ENCODE data around the gene ATP1A4. TPM values are rescaled to one million over a fixed set of nuclear protein-coding genes. Genes with fewer than 3 reads are reported as not detected.

Gene ATP1A4
- total RNA-seq, 1 experiment from 2014 or later: not detected

- in situ Hi-C loops (cut with HindIII; ENCODE audit: low pct_unique_long_range_greater_than_20kb, low sequenced_read_pairs) (no loop called here), intact Hi-C loops (cut with micrococcal nuclease; ENCODE audit: unreplicated experiment) (no loop called here)
Measured at GRCh38 chr1:160139840-160140239, 11.6 kb upstream of the ATP1A4 start.

GRCh38 chr1:160143695-160144094 is 7.7 kb upstream of the ATP1A4 start:
- ChIA-PET POLR2A (no interaction called here), CTCF (no interaction called here)
- no peaks in the 10 kb centered on the region for H3K4me1 ChIP-seq (ENCODE audit: control insufficient read depth, insufficient read depth, low read length)
- intact Hi-C loops (cut with micrococcal nuclease; ENCODE audit: unreplicated experiment) (no loop called here), in situ Hi-C loops (cut with HindIII; ENCODE audit: low pct_unique_long_range_greater_than_20kb, low sequenced_read_pairs) (no loop called here)
- DNase-seq (ENCODE audit: low read depth, low spot score) (no peak), ATAC-seq (no peak)
- no TSS peak for BruUV-seq (replicated peaks)
- no peak overlapping the region for H3K27ac ChIP-seq (ENCODE audit: low read length)
- no peaks in the 10 kb centered on the region for H3K36me3 ChIP-seq (ENCODE audit: control insufficient read depth, insufficient read depth, low read length)
- H3K27me3 ChIP-seq (ENCODE audit: control insufficient read depth, insufficient read depth, low read length): peaks cover 7% of the 10 kb centered on the region
- no peak for TF ChIP-seq CTCF (IDR thresholded peaks at IDR 0.05)
- no peak for TF ChIP-seq POLR2AphosphoS5 (IDR thresholded peaks at IDR 0.05; ENCODE audit: low read depth, low read length)
- no peak for TF ChIP-seq REST (IDR thresholded peaks at IDR 0.05; ENCODE audit: insufficient read depth in 1 of 2, low read depth in 2 of 2, low read length in 1 of 2)
- no peak for TF ChIP-seq SIN3A (IDR thresholded peaks at IDR 0.05; ENCODE audit: borderline replicate concordance, insufficient read depth, low read depth, low read length)
- no peak for TF ChIP-seq TCF7L2 (IDR thresholded peaks at IDR 0.05; ENCODE audit: low read depth, low read length)
- no peaks in the 10 kb centered on the region for H3K9me3 ChIP-seq (ENCODE audit: control insufficient read depth, insufficient read depth, low read depth, low read length)
- H3K4me3 ChIP-seq (ENCODE audit: low read depth in 2 of 2, low read length in 2 of 2): no peak overlapping the region

More at GRCh38 chr1:160139840-160140239, 11.6 kb upstream of the ATP1A4 start:
- Histone ChIP-seq H3K4me1 (ENCODE audit: control insufficient read depth, insufficient read depth, low read length) (no peaks in the 10 kb centered on the region), H3K36me3 (ENCODE audit: control insufficient read depth, insufficient read depth, low read length) (no peaks in the 10 kb centered on the region), H3K4me3 (ENCODE audit: low read depth in 2 of 2, low read length in 2 of 2) (no peak overlapping the region), H3K9me3 (ENCODE audit: control insufficient read depth, insufficient read depth, low read depth, low read length) (no peaks in the 10 kb centered on the region), H3K27me3 (ENCODE audit: control insufficient read depth, insufficient read depth, low read length) (peaks cover 5% of the 10 kb centered on the region), H3K27ac (ENCODE audit: low read length) (no peak overlapping the region)
- no peak for ATAC-seq
- BruUV-seq (replicated peaks): no TSS peak
- DNase-seq (ENCODE audit: low read depth, low spot score): no peak
- ChIA-PET CTCF (no interaction called here), POLR2A (no interaction called here)
- TF ChIP-seq TCF7L2 (IDR thresholded peaks at IDR 0.05; ENCODE audit: low read depth, low read length): no peak
- no peak for TF ChIP-seq POLR2AphosphoS5 (IDR thresholded peaks at IDR 0.05; ENCODE audit: low read depth, low read length)
- TF ChIP-seq CTCF (IDR thresholded peaks at IDR 0.05): no peak
- no peak for TF ChIP-seq REST (IDR thresholded peaks at IDR 0.05; ENCODE audit: insufficient read depth in 1 of 2, low read depth in 2 of 2, low read length in 1 of 2)
- TF ChIP-seq SIN3A (IDR thresholded peaks at IDR 0.05; ENCODE audit: borderline replicate concordance, insufficient read depth, low read depth, low read length): no peak

Measured in Panc1 (cell line).